Stimulated activated CD4-positive, alpha-beta T cell treated with anti-CD3 and anti-CD28 coated beads, Interleukin-15, amount 100 ng/mL, for 1 hour (primary cell): ENCODE data around the gene SLC2A4RG.

Experiments used
- DNase-seq, 2 donors: peaks; one replicate each; pipeline ENCODE4 v3.0.0-alpha.2; 2020; ENCODE audit warnings: low read depth in 1 of 2, low spot score in 1 of 2

Gene SLC2A4RG

GRCh38 chr20:63740627-63741353, 1.2 kb downstream of the SLC2A4RG start:
- DNase-seq: no peak

- DNase-seq: no peak
Observed at GRCh38 chr20:63741354-63741675, 1.7 kb downstream of the SLC2A4RG start.

- no peak for DNase-seq
Observed at GRCh38 chr20:63741676-63742380, 2.3 kb downstream of the SLC2A4RG start.

- DNase-seq: no peak
Observed at GRCh38 chr20:63742381-63743024, 2.9 kb downstream of the SLC2A4RG start.

- no peak for DNase-seq
Observed at GRCh38 chr20:63743210-63743970, 3.8 kb downstream of the SLC2A4RG start.

GRCh38 chr20:63744158-63744557, 4.6 kb downstream of the SLC2A4RG start:
- no peak for DNase-seq

- no peak for DNase-seq
Observed at GRCh38 chr20:63744574-63745423, 5.2 kb downstream of the SLC2A4RG start.

- no peak for DNase-seq
Observed at GRCh38 chr20:63745424-63745805, 5.8 kb downstream of the SLC2A4RG start.

GRCh38 chr20:63745961-63746731, 6.6 kb downstream of the SLC2A4RG start:
- DNase-seq: no peak

- no peak for DNase-seq
Observed at GRCh38 chr20:63746751-63747315, 7.3 kb downstream of the SLC2A4RG start.

- no peak for DNase-seq
Observed at GRCh38 chr20:63747622-63748069, 8.1 kb downstream of the SLC2A4RG start.

- no peak for DNase-seq
Observed at GRCh38 chr20:63748070-63748933, 8.7 kb downstream of the SLC2A4RG start.

GRCh38 chr20:63748934-63749270, 9.3 kb downstream of the SLC2A4RG start:
- DNase-seq: no peak

- no peak for DNase-seq
Observed at GRCh38 chr20:63749597-63750508, 10.3 kb downstream of the SLC2A4RG start.

- peak in 1 of 2 donors; percentile 40 for DNase-seq
Observed at GRCh38 chr20:63750807-63751470, 11.4 kb downstream of the SLC2A4RG start.

GRCh38 chr20:63751471-63752271, 12.1 kb downstream of the SLC2A4RG start:
- DNase-seq: no peak
